HL-60 (cell line): ENCODE results near the gene SLC49A3.

ENCODE experiments used
- DNase-seq, 2 experiments: peaks; one replicate each; pipeline ENCODE4 v3.0.0-alpha.2; 2010 to 2020; ENCODE audit warnings: low read depth in 1 of 2, low spot score in 1 of 2
- H3K27ac ChIP-seq: fragments of 250-450 bp; sonication (Bioruptor Pico); replicated peaks from 2 replicates; pipeline ENCODE4 v1.5.1; 2020; ENCODE audit warnings: mild to moderate bottlenecking, moderate library complexity
- H3K27me3 ChIP-seq: fragments of 250-450 bp; sonication (Bioruptor Pico); 2 replicates; pipeline ENCODE4 v1.5.1; 2021; ENCODE audit warnings: mild to moderate bottlenecking, moderate library complexity; ENCODE audit not compliant: insufficient read depth, poor library complexity, severe bottlenecking
- H3K4me3 ChIP-seq: replicated peaks from 2 replicates; pipeline ENCODE4 v1.5.1; 2011; ENCODE audit warnings: mild to moderate bottlenecking, control low read depth, low read length; ENCODE audit not compliant: insufficient read depth
- CTCF ChIP-seq: IDR thresholded peaks from one replicate; pipeline ENCODE4 v1.5.1; 2011; ENCODE audit warnings: low read length, control low read depth, inconsistent platforms; ENCODE audit not compliant: insufficient read depth
- GABPA ChIP-seq: IDR thresholded peaks from 2 replicates; pipeline ENCODE4 v1.6.1; 2012; ENCODE audit warnings: low read depth
- POLR2AphosphoS5 ChIP-seq: IDR thresholded peaks from 2 replicates; pipeline ENCODE4 v1.6.1; 2012; ENCODE audit warnings: low read depth
- REST ChIP-seq: IDR thresholded peaks from 2 replicates; pipeline ENCODE4 v1.6.1; 2012; ENCODE audit warnings: low read depth; ENCODE audit not compliant: insufficient replicate concordance
- SPI1 ChIP-seq: IDR thresholded peaks from 2 replicates; pipeline ENCODE4 v1.6.1; 2012; ENCODE audit warnings: low read depth, mild to moderate bottlenecking, borderline replicate concordance

Gene SLC49A3

GRCh38 chr4:714087-714486, 25.1 kb upstream of the SLC49A3 start:
- no peak overlapping the region for H3K27ac ChIP-seq
- DNase-seq, result no peak
- no peaks in the 10 kb centered on the region for H3K27me3 ChIP-seq
- H3K4me3 ChIP-seq, result no peak overlapping the region
- TF ChIP-seq CTCF, result no peak
- no peak for TF ChIP-seq GABPA
- TF ChIP-seq REST, result no peak

DNA sequence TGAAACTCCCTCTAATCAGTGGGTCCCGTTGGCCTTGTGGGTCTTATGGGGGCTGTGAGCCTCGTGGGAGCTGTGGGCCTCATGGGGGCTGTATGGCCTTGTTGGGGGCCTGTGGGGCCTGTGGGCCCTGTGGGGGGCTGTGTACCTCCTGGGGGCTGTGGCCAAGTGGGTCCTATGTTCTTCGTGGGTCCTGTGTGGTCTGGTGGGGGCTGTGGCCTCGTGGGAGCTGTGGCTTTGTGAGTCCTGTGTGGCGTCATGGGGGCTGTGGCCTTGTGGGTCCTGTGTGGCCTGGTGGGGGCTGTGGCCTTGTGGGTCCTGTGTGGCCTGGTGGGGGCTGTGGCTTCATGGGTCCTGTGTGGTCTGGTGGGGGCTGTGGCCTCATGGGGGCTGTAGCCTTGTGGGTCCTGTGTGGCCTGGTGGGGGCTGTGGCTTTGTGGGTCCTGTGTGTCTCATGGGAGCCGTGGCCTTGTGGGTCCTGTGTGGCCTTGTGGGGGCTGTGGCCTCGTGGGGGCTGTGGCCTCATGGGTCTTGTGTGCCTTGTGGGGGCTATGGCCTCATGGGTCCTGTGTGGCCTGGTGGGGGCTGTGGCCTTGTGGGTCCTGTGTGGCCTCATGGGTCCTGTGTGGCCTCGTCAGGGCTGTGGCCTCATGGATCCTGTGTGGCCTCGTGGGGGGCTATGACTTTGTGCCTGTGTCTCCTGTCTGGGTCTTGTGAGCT, 24.1 kb upstream of the SLC49A3 start:
- no peak for TF ChIP-seq POLR2AphosphoS5
- TF ChIP-seq GABPA, result no peak
- no peak for TF ChIP-seq SPI1
- TF ChIP-seq REST, result no peak
- no peak for TF ChIP-seq CTCF
- no peaks in the 10 kb centered on the region for H3K27me3 ChIP-seq
- DNase-seq, result no peak
- H3K27ac ChIP-seq, result no peak overlapping the region
- no peak overlapping the region for H3K4me3 ChIP-seq

DNA sequence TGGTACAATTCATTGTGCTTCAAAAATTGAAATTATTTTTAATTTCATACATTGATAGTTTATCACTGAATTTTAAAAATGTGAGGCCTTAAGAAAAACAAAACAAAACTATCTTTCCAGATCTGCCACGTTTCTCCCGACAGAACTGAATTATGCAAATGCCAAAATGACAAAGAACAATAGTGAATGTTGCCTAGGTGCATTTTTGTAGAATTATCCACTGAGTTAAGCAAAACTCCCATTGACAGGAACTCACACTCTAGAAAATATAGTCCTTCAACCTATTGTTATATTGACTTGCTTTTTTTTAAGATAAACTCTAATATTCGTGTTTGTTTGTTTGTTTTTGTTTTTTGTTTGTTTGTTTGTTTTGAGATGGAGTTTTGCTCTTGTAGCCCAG, 23.1 kb upstream of the SLC49A3 start:
- TF ChIP-seq SPI1, result no peak
- no peak for TF ChIP-seq CTCF
- TF ChIP-seq POLR2AphosphoS5, result no peak
- no peak for TF ChIP-seq GABPA
- TF ChIP-seq REST, result no peak
- DNase-seq, result no peak
- no peak overlapping the region for H3K27ac ChIP-seq
- no peaks in the 10 kb centered on the region for H3K27me3 ChIP-seq
- no peak overlapping the region for H3K4me3 ChIP-seq
